Adrenal gland (tissue), 5 donors: ENCODE data around the gene CSH2.

ENCODE experiments used
- POLR2A ChIP-seq, 2 donors: fragments of 450-650 bp; IDR thresholded peaks; one replicate each; pipeline ENCODE4 v1.6.1; 2017; ENCODE audit warnings: antibody characterized with exemption in 2 of 2, mild to moderate bottlenecking in 2 of 2, moderate library complexity in 1 of 2
- TF ChIP-seq, protein P1 (sequence below), 6 experiments: fragments of 450-650 bp in 4 of 6; fragments of 200-600 bp in 2 of 6; sonication (generic) in 1 of 6; IDR thresholded peaks; 1 replicate in 5 of 6; 2 replicates in 1 of 6; pipeline versions ENCODE4 v1.5.1 to v1.8.0; 2016 to 2021; ENCODE audit warnings: antibody characterized with exemption in 6 of 6, mild to moderate bottlenecking in 2 of 6, moderate library complexity in 1 of 6
- donor health status: DM: no; HTN: no; CAD: no.

DNA sequence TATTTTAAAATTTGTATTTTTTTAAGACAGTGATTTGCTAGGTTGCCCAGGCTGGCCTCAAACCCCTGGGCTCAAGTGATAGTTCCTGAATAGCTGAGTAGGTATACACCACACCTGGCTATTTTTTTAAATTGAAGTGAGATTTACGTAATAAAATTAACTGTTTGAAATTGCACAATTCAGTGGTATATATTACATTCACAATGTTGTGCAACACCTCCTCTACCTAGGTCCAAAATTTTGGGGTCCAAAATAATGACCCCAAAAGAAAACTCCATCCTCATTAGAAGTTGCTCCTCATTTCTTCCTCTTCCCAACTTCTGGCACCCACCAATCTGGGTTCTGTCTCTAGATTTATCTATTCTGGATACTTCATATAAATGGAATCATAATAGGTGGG is 28.0 kb downstream of the CSH2 start:
- TF ChIP-seq, protein P1, sequence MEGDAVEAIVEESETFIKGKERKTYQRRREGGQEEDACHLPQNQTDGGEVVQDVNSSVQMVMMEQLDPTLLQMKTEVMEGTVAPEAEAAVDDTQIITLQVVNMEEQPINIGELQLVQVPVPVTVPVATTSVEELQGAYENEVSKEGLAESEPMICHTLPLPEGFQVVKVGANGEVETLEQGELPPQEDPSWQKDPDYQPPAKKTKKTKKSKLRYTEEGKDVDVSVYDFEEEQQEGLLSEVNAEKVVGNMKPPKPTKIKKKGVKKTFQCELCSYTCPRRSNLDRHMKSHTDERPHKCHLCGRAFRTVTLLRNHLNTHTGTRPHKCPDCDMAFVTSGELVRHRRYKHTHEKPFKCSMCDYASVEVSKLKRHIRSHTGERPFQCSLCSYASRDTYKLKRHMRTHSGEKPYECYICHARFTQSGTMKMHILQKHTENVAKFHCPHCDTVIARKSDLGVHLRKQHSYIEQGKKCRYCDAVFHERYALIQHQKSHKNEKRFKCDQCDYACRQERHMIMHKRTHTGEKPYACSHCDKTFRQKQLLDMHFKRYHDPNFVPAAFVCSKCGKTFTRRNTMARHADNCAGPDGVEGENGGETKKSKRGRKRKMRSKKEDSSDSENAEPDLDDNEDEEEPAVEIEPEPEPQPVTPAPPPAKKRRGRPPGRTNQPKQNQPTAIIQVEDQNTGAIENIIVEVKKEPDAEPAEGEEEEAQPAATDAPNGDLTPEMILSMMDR (IDR thresholded peaks at IDR 0.05) = no peak
- TF ChIP-seq POLR2A (IDR thresholded peaks at IDR 0.05) = no peak
